ENCODE results near the gene PRDX4.

GRCh38 chrX:23720117-23720677 is 52.9 kb downstream of the PRDX4 start:
- TF ChIP-seq CTCF (IDR thresholded peaks at IDR 0.05) (no peak), POLR2A (IDR thresholded peaks at IDR 0.05) (no peak)

Measured in body of pancreas (tissue), 4 donors.